ENCODE results near the gene TMEM179.

DNA sequence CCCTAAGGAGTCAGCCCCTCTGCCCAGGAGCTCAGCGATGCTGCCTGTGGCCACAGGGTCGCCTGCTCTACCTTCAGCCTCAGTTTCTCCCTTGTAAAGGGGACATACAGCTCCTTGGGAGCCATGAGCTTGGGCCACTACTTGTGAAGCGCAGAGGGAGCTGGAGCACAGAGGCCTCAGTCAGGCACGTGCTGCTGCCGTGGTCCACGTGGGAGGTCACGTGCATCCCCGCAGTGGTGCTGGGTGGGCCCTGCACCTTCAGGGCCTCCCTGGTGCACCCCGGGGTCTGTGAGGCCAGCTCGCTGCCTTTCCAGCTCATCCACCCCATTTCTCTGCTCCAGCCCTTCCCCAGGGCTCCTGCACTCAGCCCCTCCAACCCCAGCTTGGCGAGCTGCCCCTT, 36.0 kb downstream of the TMEM179 start:
- no peak for TF ChIP-seq SIN3A (conservative IDR thresholded peaks at IDR 0.05 in 1 of 2, IDR thresholded peaks at IDR 0.05 in 1 of 2; ENCODE audit: low read depth in 1 of 2, low read length in 2 of 2)
- TF ChIP-seq POLR2A (IDR thresholded peaks at IDR 0.05; ENCODE audit: control extremely low read depth in 1 of 2, low read depth in 2 of 2, low read length in 2 of 2): no peak
- no peak for TF ChIP-seq SUZ12 (IDR thresholded peaks at IDR 0.05; ENCODE audit: low read length)
- TF ChIP-seq, protein P1, sequence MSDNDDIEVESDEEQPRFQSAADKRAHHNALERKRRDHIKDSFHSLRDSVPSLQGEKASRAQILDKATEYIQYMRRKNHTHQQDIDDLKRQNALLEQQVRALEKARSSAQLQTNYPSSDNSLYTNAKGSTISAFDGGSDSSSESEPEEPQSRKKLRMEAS (IDR thresholded peaks at IDR 0.05): no peak
- TF ChIP-seq SIX5 (IDR thresholded peaks at IDR 0.05; ENCODE audit: low read depth, low read length): no peak
- TF ChIP-seq KDM1A (IDR thresholded peaks at IDR 0.05; ENCODE audit: borderline replicate concordance, low read length): no peak
- TF ChIP-seq CTCF (IDR thresholded peaks at IDR 0.05; ENCODE audit: control extremely low read depth in 1 of 3, insufficient read depth in 1 of 3, low read depth in 1 of 3, low read length in 3 of 3): no peak
- no peak for TF ChIP-seq CBX5 (IDR thresholded peaks at IDR 0.05; ENCODE audit: low read depth, low read length)
- TF ChIP-seq CEBPB (IDR thresholded peaks at IDR 0.05; ENCODE audit: low read depth, low read length): no peak
- no peak for TF ChIP-seq TCF12 (IDR thresholded peaks at IDR 0.05; ENCODE audit: low read depth, low read length)
- TF ChIP-seq NANOG (IDR thresholded peaks at IDR 0.05; ENCODE audit: insufficient read depth, low read depth, low read length, poor library complexity, severe bottlenecking): no peak
- no peak for TF ChIP-seq RAD21 (IDR thresholded peaks at IDR 0.05 in 1 of 2, conservative IDR thresholded peaks at IDR 0.05 in 1 of 2; ENCODE audit: low read depth in 2 of 2, low read length in 2 of 2)

Data from H1 (cell line).